Keratinocyte (primary cell): ENCODE data around the gene FBXO9.

Source experiments
- CTCF ChIP-seq, 3 experiments: IDR thresholded peaks in 1 of 3; conservative IDR thresholded peaks in 1 of 3; optimal IDR thresholded peaks in 1 of 3; 2 replicates in 2 of 3; 3 replicates in 1 of 3; pipeline versions ENCODE3 to v1.5.1; 2011; ENCODE audit warnings: low read length in 3 of 3, mild to moderate bottlenecking in 3 of 3, moderate library complexity in 2 of 3, control low read depth in 1 of 3, inconsistent platforms in 1 of 3; ENCODE audit not compliant: insufficient read depth in 2 of 3; ENCODE audit errors: extremely low read depth in 1 of 3
- EZH2 ChIP-seq: IDR thresholded peaks from one replicate; pipeline ENCODE4 v1.6.1; 2012; ENCODE audit warnings: inconsistent platforms, mild to moderate bottlenecking, low read length, moderate library complexity

- TF ChIP-seq EZH2: no peak
- no peak for TF ChIP-seq CTCF (optimal IDR thresholded peaks at IDR 0.05 in 1 of 3, IDR thresholded peaks at IDR 0.05 in 1 of 3, conservative IDR thresholded peaks at IDR 0.05 in 1 of 3; ENCODE audit: extremely low read depth in 1 of 3, insufficient read depth in 2 of 3, low read length in 3 of 3)
Observed at GRCh38 chr6:53100561-53100960, 35.4 kb downstream of the FBXO9 start.
